ENCODE data around the gene KRT76.

Gene KRT76

GRCh38 chr12:52821071-52821730 is 44.1 kb upstream of the KRT76 start:
- TF ChIP-seq CTCF (IDR thresholded peaks at IDR 0.05; ENCODE audit: control insufficient read depth, insufficient read depth, low read depth, low read length, missing control alignments) = no peak
- H3K4me3 ChIP-seq (ENCODE audit: control insufficient read depth, low read depth, low read length) = no peak overlapping the region
- DNase-seq (ENCODE audit: low read depth) = no peak

GRCh38 chr12:52820521-52820920 is 43.4 kb upstream of the KRT76 start:
- no peak for TF ChIP-seq CTCF (IDR thresholded peaks at IDR 0.05; ENCODE audit: control insufficient read depth, insufficient read depth, low read depth, low read length, missing control alignments)
- H3K4me3 ChIP-seq (ENCODE audit: control insufficient read depth, low read depth, low read length) = no peak overlapping the region
- DNase-seq (ENCODE audit: low read depth) = no peak

GRCh38 chr12:52819731-52820510 is 42.8 kb upstream of the KRT76 start:
- H3K4me3 ChIP-seq (ENCODE audit: control insufficient read depth, low read depth, low read length) = no peak overlapping the region
- TF ChIP-seq CTCF (IDR thresholded peaks at IDR 0.05; ENCODE audit: control insufficient read depth, insufficient read depth, low read depth, low read length, missing control alignments) = no peak
- no peak for DNase-seq (ENCODE audit: low read depth)

GRCh38 chr12:52818887-52819420 is 41.8 kb upstream of the KRT76 start:
- no peak overlapping the region for H3K4me3 ChIP-seq (ENCODE audit: control insufficient read depth, low read depth, low read length)
- no peak for DNase-seq (ENCODE audit: low read depth)
- no peak for TF ChIP-seq CTCF (IDR thresholded peaks at IDR 0.05; ENCODE audit: control insufficient read depth, insufficient read depth, low read depth, low read length, missing control alignments)

GRCh38 chr12:52818388-52818787 is 41.2 kb upstream of the KRT76 start:
- DNase-seq (ENCODE audit: low read depth) = no peak
- TF ChIP-seq CTCF (IDR thresholded peaks at IDR 0.05; ENCODE audit: control insufficient read depth, insufficient read depth, low read depth, low read length, missing control alignments) = no peak

GRCh38 chr12:52817699-52818238 is 40.6 kb upstream of the KRT76 start:
- no peak overlapping the region for H3K4me3 ChIP-seq (ENCODE audit: control insufficient read depth, low read depth, low read length)
- TF ChIP-seq CTCF (IDR thresholded peaks at IDR 0.05; ENCODE audit: control insufficient read depth, insufficient read depth, low read depth, low read length, missing control alignments) = no peak

More at GRCh38 chr12:52818388-52818787, 41.2 kb upstream of the KRT76 start:
- H3K4me3 ChIP-seq (ENCODE audit: control insufficient read depth, low read depth, low read length) = no peak overlapping the region

More at GRCh38 chr12:52817699-52818238, 40.6 kb upstream of the KRT76 start:
- no peak for DNase-seq (ENCODE audit: low read depth)
